IPS DF 4.7 (cell line): ENCODE measurements around the gene SLC27A3.

Experiments
- DNase-seq: peaks from one replicate; pipeline ENCODE4 v3.0.0-alpha.2; 2013; ENCODE audit warnings: low spot score; ENCODE audit errors: extremely low read depth

Gene SLC27A3, protein sequence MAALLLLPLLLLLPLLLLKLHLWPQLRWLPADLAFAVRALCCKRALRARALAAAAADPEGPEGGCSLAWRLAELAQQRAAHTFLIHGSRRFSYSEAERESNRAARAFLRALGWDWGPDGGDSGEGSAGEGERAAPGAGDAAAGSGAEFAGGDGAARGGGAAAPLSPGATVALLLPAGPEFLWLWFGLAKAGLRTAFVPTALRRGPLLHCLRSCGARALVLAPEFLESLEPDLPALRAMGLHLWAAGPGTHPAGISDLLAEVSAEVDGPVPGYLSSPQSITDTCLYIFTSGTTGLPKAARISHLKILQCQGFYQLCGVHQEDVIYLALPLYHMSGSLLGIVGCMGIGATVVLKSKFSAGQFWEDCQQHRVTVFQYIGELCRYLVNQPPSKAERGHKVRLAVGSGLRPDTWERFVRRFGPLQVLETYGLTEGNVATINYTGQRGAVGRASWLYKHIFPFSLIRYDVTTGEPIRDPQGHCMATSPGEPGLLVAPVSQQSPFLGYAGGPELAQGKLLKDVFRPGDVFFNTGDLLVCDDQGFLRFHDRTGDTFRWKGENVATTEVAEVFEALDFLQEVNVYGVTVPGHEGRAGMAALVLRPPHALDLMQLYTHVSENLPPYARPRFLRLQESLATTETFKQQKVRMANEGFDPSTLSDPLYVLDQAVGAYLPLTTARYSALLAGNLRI

GRCh38 chr1:153774780-153775457 lies at the start of gene SLC27A3:
Gene SLC27A3 (plus strand): TSS chr1:153775407. CDS start chr1:153775498, 91 bp downstream.
- no peak for DNase-seq

- DNase-seq = peak; percentile 99
Measured at GRCh38 chr1:153727463-153728304, 47.5 kb upstream of the SLC27A3 start, which contains the start of gene INTS3. Gene INTS3 (plus strand): TSS chr1:153728050. CDS start chr1:153728635, 585 bp downstream.

DNA sequence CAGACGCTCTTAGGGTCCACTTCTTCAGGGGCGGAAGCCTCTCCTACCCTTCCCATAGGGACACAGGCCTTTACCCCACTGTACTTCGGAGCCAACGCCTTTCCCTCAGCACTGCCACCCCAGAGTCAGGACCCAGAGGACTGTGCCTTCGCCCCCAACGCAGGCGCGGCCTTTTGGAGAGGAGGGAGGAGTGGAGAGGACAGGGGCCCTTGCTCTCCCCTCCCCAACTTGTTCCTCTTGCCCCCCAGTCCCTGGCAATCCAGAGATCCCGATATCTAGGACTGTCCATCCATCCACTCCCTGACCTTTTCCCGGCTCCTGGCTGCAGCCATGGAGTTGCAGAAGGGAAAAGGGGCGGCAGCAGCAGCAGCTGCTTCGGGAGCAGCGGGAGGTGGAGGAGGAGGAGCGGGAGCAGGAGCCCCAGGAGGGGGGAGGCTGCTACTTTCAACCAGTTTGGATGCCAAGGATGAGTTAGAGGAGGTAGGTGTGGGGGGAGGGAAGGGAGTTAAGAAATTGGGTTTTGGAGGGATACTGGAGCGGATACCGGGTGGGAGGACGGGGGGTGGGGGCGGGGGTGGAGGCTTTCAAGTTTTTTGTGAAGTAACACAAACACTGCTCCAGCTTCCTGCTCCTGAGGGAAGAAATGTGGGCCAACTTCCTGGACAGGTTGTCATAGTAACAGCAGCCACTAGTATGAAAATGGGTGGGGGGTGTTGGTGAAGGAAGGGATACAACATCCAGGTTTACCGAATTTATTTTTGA lies 46.7 kb upstream of the SLC27A3 start:
- DNase-seq = no peak

GRCh38 chr1:153730468-153730988 lies 44.7 kb upstream of the SLC27A3 start:
- DNase-seq = no peak

DNA sequence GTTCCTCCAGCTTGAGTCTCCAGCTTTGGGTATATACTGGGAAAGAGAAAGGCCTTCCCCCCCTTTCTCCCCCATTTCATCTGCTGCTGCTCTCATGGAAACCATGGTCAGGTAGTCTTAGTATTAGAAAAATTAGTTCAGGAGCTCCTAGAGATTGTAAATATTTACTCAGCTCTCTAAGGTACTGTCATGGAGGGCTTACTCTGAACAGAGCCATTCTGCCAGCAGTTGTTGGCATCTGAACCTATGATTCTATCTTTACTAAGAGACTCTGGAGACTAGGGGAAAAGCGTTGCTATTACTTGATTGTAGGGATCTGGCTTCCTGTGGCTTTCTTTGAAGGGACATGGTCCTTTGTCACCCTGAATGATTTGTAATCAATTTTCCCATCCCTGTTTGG lies 41.2 kb upstream of the SLC27A3 start:
- no peak for DNase-seq

GRCh38 chr1:153734396-153735089 lies 40.7 kb upstream of the SLC27A3 start:
- DNase-seq = no peak

- no peak for DNase-seq
Measured at GRCh38 chr1:153735090-153735420, 40.2 kb upstream of the SLC27A3 start.

DNA sequence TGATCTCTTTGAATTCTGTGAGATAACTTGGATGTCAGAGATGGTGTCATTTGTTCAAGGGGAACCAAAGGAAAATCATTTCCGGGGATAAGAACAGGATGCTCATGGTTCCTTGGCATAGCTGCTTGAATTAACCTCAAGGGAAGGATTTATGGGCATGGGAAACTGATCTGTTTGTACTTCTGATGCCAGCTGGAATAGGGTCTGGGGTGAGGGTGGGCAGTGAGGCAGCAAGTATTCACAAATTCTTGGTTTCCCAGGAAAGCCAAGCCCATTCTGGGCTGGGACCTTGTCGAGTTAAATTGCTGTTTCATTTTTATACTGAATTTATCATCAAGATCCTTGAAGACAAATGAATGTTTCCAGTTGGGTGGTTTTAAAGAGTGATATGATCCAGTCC lies 33.2 kb upstream of the SLC27A3 start:
- DNase-seq = no peak

DNA sequence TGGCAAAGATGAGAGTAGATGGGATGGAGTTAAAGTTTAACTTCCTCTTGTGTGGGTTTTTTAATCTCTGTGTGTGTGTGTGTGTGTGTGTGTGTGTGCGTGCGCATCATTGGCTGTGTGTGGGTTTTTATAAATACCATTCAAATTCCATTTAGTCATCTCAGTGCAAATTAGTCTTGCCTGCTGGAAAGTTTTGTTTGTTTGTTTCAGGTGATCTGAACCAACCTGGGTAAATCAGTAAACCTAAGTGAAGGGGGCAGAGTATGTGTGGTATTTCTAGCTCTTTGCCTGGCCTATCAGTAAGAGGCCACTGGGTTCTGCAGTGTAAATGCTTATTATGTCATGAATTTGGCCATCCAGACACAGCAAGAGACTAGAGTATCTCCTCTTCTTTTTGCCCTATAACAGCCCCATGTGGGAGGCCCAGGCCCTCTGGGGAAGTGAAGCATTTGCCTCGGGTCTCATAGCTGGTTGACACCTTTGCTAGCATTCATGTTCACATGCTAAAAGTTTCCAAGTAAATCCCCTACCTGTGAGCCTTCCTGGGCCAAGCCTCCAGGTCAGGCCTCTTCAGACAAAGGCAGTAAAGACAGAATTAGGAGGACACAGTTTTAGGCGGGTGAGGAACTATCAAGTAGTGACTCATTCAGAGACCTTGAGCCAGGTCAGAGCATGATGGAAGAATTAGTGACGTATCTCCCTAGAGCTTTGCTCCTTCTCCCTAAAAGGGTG lies 32.6 kb upstream of the SLC27A3 start:
- no peak for DNase-seq

- peak; percentile 84 for DNase-seq
Measured at GRCh38 chr1:153745417-153745816, 29.8 kb upstream of the SLC27A3 start.

- no peak for DNase-seq
Measured at GRCh38 chr1:153746174-153746573, 29.0 kb upstream of the SLC27A3 start.

- no peak for DNase-seq
Measured at GRCh38 chr1:153748903-153749302, 26.3 kb upstream of the SLC27A3 start.

DNA sequence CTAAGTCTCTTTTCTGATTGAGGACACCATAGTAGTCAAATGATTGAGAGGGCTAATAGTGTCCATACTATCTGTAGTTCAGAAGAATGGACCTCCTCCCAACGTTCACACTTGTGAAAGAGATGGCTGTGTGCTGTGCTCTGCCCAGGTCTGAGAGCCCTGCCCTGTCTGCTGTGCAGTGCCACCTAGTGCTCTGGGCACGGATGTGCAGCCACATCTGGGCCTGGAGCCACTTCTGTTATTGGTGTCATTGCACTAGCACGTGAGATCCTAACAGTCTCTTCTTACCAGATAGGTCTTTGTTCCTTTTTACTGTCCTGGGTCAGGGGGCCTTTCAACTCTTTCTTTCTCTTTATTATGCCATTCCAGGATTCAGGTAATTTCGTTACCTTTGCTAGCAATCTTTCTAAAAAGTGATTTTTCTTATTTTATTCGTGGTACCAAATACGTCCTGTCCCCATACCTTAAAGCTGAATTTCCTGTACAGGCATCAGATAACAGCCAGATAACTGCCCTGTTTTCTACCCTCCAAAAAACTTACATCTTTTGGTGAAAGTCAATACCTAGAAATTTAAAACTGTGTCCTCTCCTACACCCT lies 25.7 kb upstream of the SLC27A3 start:
- DNase-seq = no peak

DNA sequence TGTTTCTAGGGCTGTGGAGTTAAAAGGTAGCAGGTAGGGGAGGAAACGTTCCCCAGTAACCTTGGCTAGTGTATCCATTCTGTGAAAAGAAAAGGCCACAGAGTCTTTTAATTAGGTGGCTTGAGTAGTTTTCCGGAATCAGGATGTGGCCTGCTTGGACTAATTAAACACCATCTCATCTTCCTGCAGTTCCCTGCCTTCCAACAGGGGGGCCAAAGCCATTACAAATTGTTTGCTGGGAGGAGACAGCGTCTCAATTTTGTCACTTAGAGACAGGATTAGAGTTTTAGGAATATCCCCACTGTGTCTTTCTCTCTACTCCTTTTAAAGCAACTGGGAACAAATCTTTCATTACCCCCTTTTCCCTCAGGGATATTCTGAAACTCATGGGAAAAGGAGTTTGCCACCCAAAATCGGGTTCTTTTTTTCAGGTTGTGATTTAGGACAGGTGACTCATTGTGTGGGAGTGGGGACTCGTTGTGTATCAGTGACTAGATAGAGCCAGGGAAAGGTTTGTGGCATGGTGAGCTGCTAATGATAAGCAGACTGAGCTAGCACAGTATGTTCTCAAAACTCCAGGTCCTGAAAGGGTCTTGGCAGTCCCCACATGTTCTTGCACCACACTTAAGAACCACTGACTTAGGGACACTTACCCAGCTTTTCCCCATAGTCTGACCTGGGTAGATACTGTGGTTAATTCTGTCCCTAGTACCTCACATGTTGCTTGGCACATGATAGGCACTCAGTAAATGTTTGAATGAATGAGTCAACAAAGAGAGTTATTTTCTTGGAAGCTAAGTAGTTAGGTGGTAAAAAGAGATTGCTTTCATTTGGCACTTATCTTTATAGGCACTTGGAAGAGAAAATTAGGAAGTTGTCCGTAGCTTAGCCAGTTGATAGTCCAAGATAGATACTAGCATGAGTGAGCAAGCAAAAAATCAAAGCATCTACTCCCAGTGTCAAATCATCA lies 24.9 kb upstream of the SLC27A3 start:
- no peak for DNase-seq

GRCh38 chr1:153752072-153752471 lies 23.1 kb upstream of the SLC27A3 start:
- DNase-seq = no peak

DNA sequence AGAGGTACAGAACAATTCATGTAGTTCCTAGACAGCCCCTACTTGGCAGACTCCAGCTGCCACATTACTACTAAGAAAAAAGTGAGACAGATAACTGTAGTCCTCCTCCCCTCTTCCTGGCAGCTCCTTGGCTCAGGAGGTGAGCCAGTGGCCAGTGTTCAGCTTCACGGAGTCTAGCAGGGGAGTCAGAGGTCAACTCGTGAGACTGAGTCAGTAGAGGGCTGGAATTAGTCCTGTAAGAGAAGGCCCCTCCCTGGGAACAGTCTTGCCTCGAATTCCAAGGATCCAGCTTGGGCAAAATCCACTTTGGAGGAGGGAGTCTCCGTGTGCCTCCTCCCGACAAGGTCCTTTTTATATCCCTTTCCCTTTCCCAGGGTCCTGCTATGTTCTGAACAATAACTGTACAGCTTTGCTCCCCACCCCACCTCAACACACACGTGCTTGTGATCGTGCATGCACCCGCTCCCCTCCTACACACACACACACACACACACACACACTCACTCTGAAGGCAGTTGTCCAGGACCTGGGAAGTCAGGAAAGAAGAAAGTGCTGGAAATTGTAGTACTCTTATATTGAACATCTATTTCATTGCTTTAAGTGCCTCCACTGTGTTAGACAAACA lies 22.5 kb upstream of the SLC27A3 start:
- DNase-seq = no peak

GRCh38 chr1:153754266-153754665 lies 20.9 kb upstream of the SLC27A3 start:
- DNase-seq = no peak
